ENCODE measurements around the gene ACSF3. TPM values are rescaled to one million over a fixed set of nuclear protein-coding genes. Genes with fewer than 3 reads are reported as not detected.

Gene ACSF3
- total and polyA plus RNA-seq, 2 donors (not counting 1 experiment from before 2014, with no cell fraction given): 45.2 to 113 TPM

GRCh38 chr16:89131783-89132182, 38.1 kb downstream of the ACSF3 start:
- Histone ChIP-seq H3K27me3 (replicated peaks in 1 of 4; ENCODE audit: control extremely low read depth in 1 of 4, control insufficient read depth in 3 of 4, insufficient read depth in 4 of 4, low read length in 3 of 4) (no peaks in the 10 kb centered on the region), H3K27ac (ENCODE audit: low read length in 2 of 2) (no peak overlapping the region), H3K4me2 (replicated peaks; ENCODE audit: low read depth, low read length, poor library complexity, severe bottlenecking) (no peak overlapping the region), H3K36me3 (replicated peaks in 1 of 2; ENCODE audit: control extremely low read depth in 1 of 2, control insufficient read depth in 1 of 2, extremely low read depth in 1 of 2, insufficient read depth in 2 of 2, low read length in 1 of 2) (peaks cover 0 to 49% of the 10 kb centered on the region in 2 experiments), H3K4me3 (ENCODE audit: control extremely low read depth in 1 of 5, extremely low read depth in 1 of 5, insufficient read depth in 1 of 5, low read depth in 2 of 5, low read length in 4 of 5) (no peak overlapping the region), H4K20me1 (ENCODE audit: control insufficient read depth, insufficient read depth, low read length, poor library complexity, severe bottlenecking) (peaks cover 48% of the 10 kb centered on the region), H3K9ac (ENCODE audit: low read length) (no peak overlapping the region), H3K9me3 (ENCODE audit: control extremely low read depth in 1 of 3, control insufficient read depth in 2 of 3, insufficient read depth in 1 of 3, low read length in 2 of 3) (peaks cover 0 to 2% (median 0%) of the 10 kb centered on the region in 3 donors), H3K79me2 (ENCODE audit: control insufficient read depth, insufficient read depth, low read length) (peaks cover 47% of the 10 kb centered on the region), H2AFZ (ENCODE audit: insufficient read depth, low read depth, low read length, poor library complexity, severe bottlenecking) (no peak overlapping the region), H3K4me1 (ENCODE audit: control insufficient read depth in 2 of 2, insufficient read depth in 2 of 2, low read length in 2 of 2) (no peaks in the 10 kb centered on the region)
- no peak overlapping the region for H3K27ac Mint-ChIP-seq
- no peak overlapping the region for H3K4me3 Mint-ChIP-seq
- H3K9me3 Mint-ChIP-seq (ENCODE audit: insufficient read depth): no peaks in the 10 kb centered on the region
- ATAC-seq (ENCODE audit: low read depth) (no peak), DNase-seq (no peak)
- TF ChIP-seq CTCF (IDR thresholded peaks at IDR 0.05): no peak
- TF ChIP-seq EZH2 (IDR thresholded peaks at IDR 0.05; ENCODE audit: borderline replicate concordance, insufficient read depth, low read depth, low read length, poor library complexity, severe bottlenecking): no peak
- no peaks in the 10 kb centered on the region for H3K27me3 Mint-ChIP-seq
- intact Hi-C loops (cut with micrococcal nuclease): no loop called here
- CTCF ChIA-PET: no interaction called here
- POLR2A ChIA-PET: no interaction called here
- WGBS (ENCODE audit: insufficient coverage): 87% methylated on average over 17 of the region's 17 CpGs
- peaks cover 2% of the 10 kb centered on the region for H3K4me1 Mint-ChIP-seq

- Histone ChIP-seq H2AFZ (ENCODE audit: insufficient read depth, low read depth, low read length, poor library complexity, severe bottlenecking) (no peak overlapping the region), H4K20me1 (ENCODE audit: control insufficient read depth, insufficient read depth, low read length, poor library complexity, severe bottlenecking) (peaks cover 54% of the 10 kb centered on the region), H3K9me3 (ENCODE audit: control extremely low read depth in 1 of 3, control insufficient read depth in 2 of 3, insufficient read depth in 1 of 3, low read length in 2 of 3) (peaks cover 0 to 2% (median 0%) of the 10 kb centered on the region in 3 donors), H3K4me1 (ENCODE audit: control insufficient read depth in 2 of 2, insufficient read depth in 2 of 2, low read length in 2 of 2) (no peaks in the 10 kb centered on the region), H3K27me3 (replicated peaks in 1 of 4; ENCODE audit: control extremely low read depth in 1 of 4, control insufficient read depth in 3 of 4, insufficient read depth in 4 of 4, low read length in 3 of 4) (no peaks in the 10 kb centered on the region), H3K79me2 (ENCODE audit: control insufficient read depth, insufficient read depth, low read length) (peaks cover 47% of the 10 kb centered on the region), H3K36me3 (replicated peaks in 1 of 2; ENCODE audit: control extremely low read depth in 1 of 2, control insufficient read depth in 1 of 2, extremely low read depth in 1 of 2, insufficient read depth in 2 of 2, low read length in 1 of 2) (peaks cover 0 to 52% of the 10 kb centered on the region in 2 experiments), H3K4me3 (ENCODE audit: control extremely low read depth in 1 of 5, extremely low read depth in 1 of 5, insufficient read depth in 1 of 5, low read depth in 2 of 5, low read length in 4 of 5) (no peak overlapping the region), H3K4me2 (replicated peaks; ENCODE audit: low read depth, low read length, poor library complexity, severe bottlenecking) (no peak overlapping the region), H3K27ac (ENCODE audit: low read length in 2 of 2) (no peak overlapping the region), H3K9ac (ENCODE audit: low read length) (no peak overlapping the region)
- DNase-seq: no peak
- TF ChIP-seq CTCF (IDR thresholded peaks at IDR 0.05): no peak
- no peak for TF ChIP-seq EZH2 (IDR thresholded peaks at IDR 0.05; ENCODE audit: borderline replicate concordance, insufficient read depth, low read depth, low read length, poor library complexity, severe bottlenecking)
- ChIA-PET CTCF (no interaction called here), POLR2A (no interaction called here)
- no peak overlapping the region for H3K27ac Mint-ChIP-seq
- intact Hi-C loops (cut with micrococcal nuclease): no loop called here
- H3K27me3 Mint-ChIP-seq: no peaks in the 10 kb centered on the region
- no peaks in the 10 kb centered on the region for H3K9me3 Mint-ChIP-seq (ENCODE audit: insufficient read depth)
- H3K4me3 Mint-ChIP-seq: no peak overlapping the region
- 97% methylated on average over 21 of the region's 22 CpGs for WGBS (ENCODE audit: insufficient coverage)
- no peak for ATAC-seq (ENCODE audit: low read depth)
- H3K4me1 Mint-ChIP-seq: peaks cover 2% of the 10 kb centered on the region
Measured at GRCh38 chr16:89132194-89133005, 38.7 kb downstream of the ACSF3 start.

All from B cell (primary cell).